Renal cortex interstitium (tissue), 11 donors: ENCODE results near the gene MMP28. TPM values are rescaled to one million over a fixed set of nuclear protein-coding genes. Genes with fewer than 3 reads are reported as not detected.

ENCODE experiments used
- DNase-seq, 11 donors: peaks; one replicate each; pipeline ENCODE4 v3.0.0-alpha.2; 2013; ENCODE audit warnings: low read depth in 9 of 11, low spot score in 4 of 11; ENCODE audit errors: extremely low read depth in 1 of 11
- polyA plus RNA-seq, 3 donors: library from polyadenylated mRNA; unstranded; fragments of 120-200 nt; gene quantifications; one replicate each; pipeline ENCODE4 v1.2.1, GENCODE V29; 2013; ENCODE audit not compliant: insufficient read length in 3 of 3

MMP28 gene
- polyA plus RNA-seq, 3 donors: 1.3 to 2.4 (median 2.1) TPM

- no peak for DNase-seq
These were observed 45.7 kb downstream of the MMP28 start for GRCh38 chr17:35749560-35750412.

GRCh38 chr17:35748979-35749378 is 46.5 kb downstream of the MMP28 start:
- no peak for DNase-seq

- no peak for DNase-seq
These were observed 47.0 kb downstream of the MMP28 start for GRCh38 chr17:35748341-35748841.

- DNase-seq: peak in 9 of 11 donors; percentile 52 to 75 (median 66)
These were observed 47.9 kb downstream of the MMP28 start for GRCh38 chr17:35747540-35748017.

GRCh38 chr17:35745749-35746320 is 49.6 kb downstream of the MMP28 start:
- DNase-seq: no peak

GRCh38 chr17:35745246-35745645 is 50.2 kb downstream of the MMP28 start:
- DNase-seq: no peak

- no peak for DNase-seq
These were observed 50.6 kb downstream of the MMP28 start for GRCh38 chr17:35744830-35745229.

- peak in 1 of 11 donors; percentile 44 for DNase-seq
These were observed 51.7 kb downstream of the MMP28 start for GRCh38 chr17:35743626-35744328.

GRCh38 chr17:35742896-35743477 is 52.5 kb downstream of the MMP28 start:
- no peak for DNase-seq

- no peak for DNase-seq
These were observed 52.9 kb downstream of the MMP28 start for GRCh38 chr17:35742496-35742895.

- no peak for DNase-seq
These were observed 54.2 kb downstream of the MMP28 start for GRCh38 chr17:35740997-35741931.

GRCh38 chr17:35740216-35740615 is 55.2 kb downstream of the MMP28 start:
- DNase-seq: no peak

GRCh38 chr17:35738519-35739133 is 56.8 kb downstream of the MMP28 start:
- no peak for DNase-seq

GRCh38 chr17:35736236-35736635 is 59.2 kb downstream of the MMP28 start:
- DNase-seq: no peak

GRCh38 chr17:35735036-35735805 is 60.2 kb downstream of the MMP28 start:
- DNase-seq: no peak

- DNase-seq: no peak
These were observed 61.0 kb downstream of the MMP28 start for GRCh38 chr17:35734396-35734795.

GRCh38 chr17:35733366-35733765 is 62.1 kb downstream of the MMP28 start:
- no peak for DNase-seq
